MCF 10A (cell line): ENCODE results near the gene DLX4. TPM values are rescaled to one million over a fixed set of nuclear protein-coding genes. Genes with fewer than 3 reads are reported as not detected.
A peak's percentile ranks its signal among the peaks of the same experiment; 100 is the strongest.

Experiments
- BruUV-seq: library from RNA; stranded (reverse); fragments of 400-500 nt; replicated peaks from 2 replicates; lab custom pipeline; 2021; lab: Mats Ljungman, UMichigan
- CTCF ChIA-PET: fragments of 300-600 bp; sonication (Branson Sonifier 250); formaldehyde crosslinking; extraction: SDS; loops from one replicate; lab custom pipeline; 2021; ENCODE audit warnings: antibody characterized with exemption, inconsistent platforms; lab: Yijun Ruan, JAX
- POLR2A ChIA-PET: fragments of 300-600, 350-650 bp; sonication (Branson Sonifier 250); formaldehyde crosslinking; extraction: SDS; loops from one replicate; lab custom pipeline; 2020; ENCODE audit warnings: antibody characterized with exemption, inconsistent platforms; lab: Yijun Ruan, JAX
- DNase-seq: peaks from one replicate; pipeline ENCODE4 v3.0.0-alpha.2; 2018; ENCODE audit not compliant: unreplicated experiment
- H3K27ac Mint-ChIP-seq: one replicate; pipeline ENCODE4 v1.8.0; 2022; ENCODE audit warnings: mild to moderate bottlenecking, low read depth, mixed read lengths; ENCODE audit not compliant: unreplicated experiment
- H3K27me3 Mint-ChIP-seq: one replicate; pipeline ENCODE4 v1.8.0; 2022; ENCODE audit warnings: mixed read lengths; ENCODE audit not compliant: insufficient read depth, unreplicated experiment
- H3K36me3 Mint-ChIP-seq: one replicate; pipeline ENCODE4 v1.8.0; 2022; ENCODE audit warnings: mild to moderate bottlenecking, moderate library complexity, mixed read lengths; ENCODE audit not compliant: insufficient read depth, unreplicated experiment
- H3K4me1 Mint-ChIP-seq: one replicate; pipeline ENCODE4 v1.8.0; 2022; ENCODE audit warnings: mixed read lengths; ENCODE audit not compliant: insufficient read depth, unreplicated experiment
- H3K4me3 Mint-ChIP-seq: one replicate; pipeline ENCODE4 v1.8.0; 2022; ENCODE audit warnings: mild to moderate bottlenecking, moderate library complexity, mixed read lengths; ENCODE audit not compliant: unreplicated experiment
- H3K9me3 Mint-ChIP-seq: one replicate; pipeline ENCODE4 v1.8.0; 2022; ENCODE audit warnings: mixed read lengths; ENCODE audit not compliant: unreplicated experiment
- CTCF ChIP-seq: fragments of 200-600 bp; IDR thresholded peaks from one replicate; pipeline ENCODE4 v1.8.0; 2022; ENCODE audit warnings: antibody characterized with exemption, mild to moderate bottlenecking; ENCODE audit not compliant: unreplicated experiment
- intact Hi-C: fragments of 100-400 bp; cut with micrococcal nuclease; formaldehyde crosslinking; loops from 2 replicates; pipeline ENCODE4 v1.14.1; 2022
- total RNA-seq: library from RNA; stranded (reverse); gene quantifications from 2 replicates; pipeline ENCODE4 v1.2.3, GENCODE V29; 2022

Gene DLX4
- total RNA-seq, 1 experiment from 2014 or later = 0.56 TPM

GRCh38 chr17:49991409-49991808 is 22.4 kb downstream of the DLX4 start:
- Mint-ChIP-seq H3K27me3 (peaks cover 79% of the 10 kb centered on the region), H3K4me1 (peaks cover 27% of the 10 kb centered on the region), H3K27ac (no peak overlapping the region), H3K9me3 (no peaks in the 10 kb centered on the region), H3K36me3 (no peaks in the 10 kb centered on the region), H3K4me3 (no peak overlapping the region)
- ChIA-PET POLR2A (no interaction called here), CTCF (interaction anchor here (0.5 to 4.0 kb wide), 3 partner anchors 39 to 100 kb away, joined by 3 to 27 read pairs (median 4); no protein-coding TSS in a partner anchor)
- no peak for DNase-seq
- BruUV-seq = no TSS peak
- no peak for TF ChIP-seq CTCF
- intact Hi-C loops = no loop called here

- H3K4me3 Mint-ChIP-seq = no peak overlapping the region
- peaks cover 31% of the 10 kb centered on the region for H3K4me1 Mint-ChIP-seq
- TF ChIP-seq CTCF = no peak
- ChIA-PET POLR2A (no interaction called here), CTCF (interaction anchor here (0.6 to 7.8 kb wide), 4 partner anchors 39 to 1101 kb away, joined by 3 to 241 read pairs (median 102); no protein-coding TSS in a partner anchor)
- DNase-seq = no peak
- no peaks in the 10 kb centered on the region for H3K9me3 Mint-ChIP-seq
- H3K27ac Mint-ChIP-seq = no peak overlapping the region
- BruUV-seq = no TSS peak
- H3K36me3 Mint-ChIP-seq = no peaks in the 10 kb centered on the region
- intact Hi-C loops = no loop called here
- H3K27me3 Mint-ChIP-seq = peaks cover 76% of the 10 kb centered on the region
These were observed 23.4 kb downstream of the DLX4 start for GRCh38 chr17:49992191-49992932.

- Mint-ChIP-seq H3K4me1 (peaks cover 28% of the 10 kb centered on the region), H3K27me3 (peaks cover 70% of the 10 kb centered on the region), H3K36me3 (no peaks in the 10 kb centered on the region), H3K27ac (no peak overlapping the region), H3K4me3 (no peak overlapping the region), H3K9me3 (no peaks in the 10 kb centered on the region)
- no TSS peak for BruUV-seq
- ChIA-PET CTCF (interaction anchor here (7.1 to 7.8 kb wide), 3 partner anchors 40 to 131 kb away, joined by 199 to 241 read pairs (median 236); no protein-coding TSS in a partner anchor), POLR2A (interaction anchor here (1.7 kb wide), 1 partner anchor 34 kb away, joined by 4 read pairs; no protein-coding TSS in a partner anchor)
- TF ChIP-seq CTCF = no peak
- intact Hi-C loops = no loop called here
- DNase-seq = no peak
These were observed 24.0 kb downstream of the DLX4 start for GRCh38 chr17:49992933-49993422.

GRCh38 chr17:49993423-49994060 is 24.6 kb downstream of the DLX4 start:
- Mint-ChIP-seq H3K27ac (no peak overlapping the region), H3K9me3 (no peaks in the 10 kb centered on the region), H3K27me3 (peaks cover 64% of the 10 kb centered on the region), H3K36me3 (no peaks in the 10 kb centered on the region), H3K4me1 (peaks cover 24% of the 10 kb centered on the region), H3K4me3 (peak overlapping the region; percentile 48)
- DNase-seq = no peak
- BruUV-seq = no TSS peak
- TF ChIP-seq CTCF = no peak
- intact Hi-C loops = no loop called here
- ChIA-PET POLR2A (interaction anchor here (1.7 kb wide), 1 partner anchor 34 kb away, joined by 4 read pairs; no protein-coding TSS in a partner anchor), CTCF (interaction anchor here (0.7 to 7.8 kb wide), 5 partner anchors 38 to 187 kb away, joined by 3 to 241 read pairs (median 199); no protein-coding TSS in a partner anchor)
